K562 (cell line): ENCODE results near the gene PHLDB3. TPM values are rescaled to one million over a fixed set of nuclear protein-coding genes. Genes with fewer than 3 reads are reported as not detected.

Experiments used
- ATF7 ChIP-seq: fragments of 450-650 bp; IDR thresholded peaks from 2 replicates; pipeline ENCODE4 v1.7.1; 2014; ENCODE audit warnings: mild to moderate bottlenecking, moderate library complexity
- CC2D1A ChIP-seq: fragments of 450-650 bp; IDR thresholded peaks from 2 replicates; pipeline ENCODE4 v1.6.1; 2017; ENCODE audit warnings: mild to moderate bottlenecking
- CEBPB ChIP-seq: fragments of 450-650 bp; IDR thresholded peaks from 2 replicates; pipeline ENCODE4 v1.6.1; 2016; ENCODE audit warnings: missing genetic modification characterization, missing compliant biosample characterization
- CEBPG ChIP-seq, 3 experiments: fragments of 200-800 bp in 1 of 3; sonication (Bioruptor generic) in 1 of 3; sonication (generic) in 1 of 3; formaldehyde crosslinking in 1 of 3; IDR thresholded peaks in 2 of 3; conservative IDR thresholded peaks in 1 of 3; 2 replicates each; pipeline versions ENCODE4 v1.6.1 to v1.8.0; 2016 to 2022; ENCODE audit warnings: missing compliant biosample characterization in 2 of 3, missing genetic modification characterization in 2 of 3, mild to moderate bottlenecking in 1 of 3, missing genetic modification reagents in 1 of 3
- CTBP1 ChIP-seq: fragments of 450-650 bp; IDR thresholded peaks from 2 replicates; pipeline ENCODE4 v1.6.1; 2016; ENCODE audit warnings: borderline replicate concordance
- ELF1 ChIP-seq: fragments of 200-800 bp; sonication (Bioruptor generic); IDR thresholded peaks from 2 replicates; pipeline ENCODE4 v1.6.1; 2016; ENCODE audit warnings: missing genetic modification characterization, missing compliant biosample characterization
- ETS2 ChIP-seq: IDR thresholded peaks from 2 replicates; pipeline ENCODE4 v1.6.1; 2016; ENCODE audit warnings: borderline replicate concordance, missing genetic modification characterization, mild to moderate bottlenecking, moderate library complexity, missing compliant biosample characterization; ENCODE audit not compliant: poor library complexity, severe bottlenecking
- FOXJ3 ChIP-seq: sonication (generic); formaldehyde crosslinking; IDR thresholded peaks from 2 replicates; pipeline ENCODE4 v1.4.0; 2020; ENCODE audit warnings: mild to moderate bottlenecking, missing genetic modification reagents
- HDAC2 ChIP-seq: fragments of 450-650 bp; IDR thresholded peaks from 2 replicates; pipeline ENCODE4 v1.6.1; 2016; ENCODE audit warnings: mild to moderate bottlenecking
- HNRNPH1 ChIP-seq: fragments of 200-400 bp; formaldehyde crosslinking; optimal IDR thresholded peaks from 2 replicates; pipeline ENCODE3; 2017; ENCODE audit warnings: low read depth, mild to moderate bottlenecking, low read length, moderate library complexity
- ILF3 ChIP-seq: fragments of 450-650 bp; IDR thresholded peaks from 2 replicates; pipeline ENCODE4 v1.6.1; 2018; ENCODE audit warnings: antibody characterized with exemption, mild to moderate bottlenecking, moderate library complexity, borderline replicate concordance
- JUND ChIP-seq, 2 experiments: IDR thresholded peaks; 2 replicates in 1 of 2; 3 replicates in 1 of 2; pipeline ENCODE4 v1.6.1; 2011; ENCODE audit warnings: borderline replicate concordance in 2 of 2, low read depth in 2 of 2, low read length in 2 of 2, improper control_type of control experiment in 1 of 2, missing biosample characterization in 1 of 2, missing genetic modification characterization in 1 of 2, missing genetic modification reagents in 1 of 2
- L3MBTL2 ChIP-seq: fragments of 450-650 bp; IDR thresholded peaks from 2 replicates; pipeline ENCODE4 v1.6.1; 2016; ENCODE audit warnings: mild to moderate bottlenecking, moderate library complexity
- MAFK ChIP-seq: IDR thresholded peaks from 2 replicates; pipeline ENCODE4 v1.6.1; 2011; ENCODE audit warnings: low read length, improper control_type of control experiment
- MEF2D ChIP-seq: conservative IDR thresholded peaks from 2 replicates; pipeline ENCODE4 v1.6.1; 2016; ENCODE audit warnings: low read depth, missing genetic modification characterization, missing compliant biosample characterization
- SIN3B ChIP-seq: fragments of 450-650 bp; IDR thresholded peaks from 2 replicates; pipeline ENCODE4 v1.6.1; 2017; ENCODE audit warnings: low read depth, mild to moderate bottlenecking, moderate library complexity
- SNIP1 ChIP-seq: fragments of 450-650 bp; IDR thresholded peaks from 2 replicates; pipeline ENCODE4 v1.7.1; 2017; ENCODE audit warnings: low read depth, mild to moderate bottlenecking
- ZNF75A ChIP-seq: fragments of 450-650 bp; formaldehyde crosslinking; IDR thresholded peaks from 2 replicates; pipeline ENCODE4 v1.4.0; 2020; ENCODE audit warnings: mild to moderate bottlenecking
- polyA plus RNA-seq, 8 experiments: library from polyadenylated mRNA; depleted of rRNA in 4 of 8; stranded (reverse) in 5 of 8; unstranded in 3 of 8; fragments of >200 nt; fragmentation: Nextera tagmentation in 2 of 8; fragmentation: Illumina TruSeq in 1 of 8; extraction: Ambion mirVana in 2 of 8; extraction: Trizol in 1 of 8; gene quantifications; 2 replicates each; pipeline versions ENCODE4 v1.2.1 to v1.2.3, GENCODE V29; 2011 to 2014; ENCODE audit warnings: inconsistent platforms in 1 of 8, missing spikeins in 1 of 8
- total RNA-seq, 7 experiments: library from RNA; depleted of rRNA in 6 of 7; stranded (reverse); fragments of >200 nt in 6 of 7; fragmentation: Illumina TruSeq in 2 of 7; extraction: Trizol in 2 of 7; gene quantifications; 2 replicates each; pipeline versions ENCODE4 v1.2.1 to v1.2.3, GENCODE V29; 2011 to 2021; ENCODE audit warnings: low replicate concordance in 1 of 7
- TF ChIP-seq, protein P1 (sequence below): fragments of 450-650 bp; formaldehyde crosslinking; IDR thresholded peaks from 2 replicates; pipeline ENCODE4 v1.4.0; 2020; ENCODE audit warnings: mild to moderate bottlenecking, moderate library complexity
- TF ChIP-seq, protein P2 (sequence below): fragments of 250-450 bp; sonication (Bioruptor Pico); IDR thresholded peaks from 2 replicates; pipeline ENCODE4 v1.5.0; 2021
- TF ChIP-seq, protein P3 (sequence below): fragments of 200-400 bp; formaldehyde crosslinking; IDR thresholded peaks from 2 replicates; pipeline ENCODE4 v1.6.1; 2017; ENCODE audit warnings: mild to moderate bottlenecking, low read depth, low read length, moderate library complexity
- TF ChIP-seq, protein P4 (sequence below): fragments of 450-650 bp; formaldehyde crosslinking; IDR thresholded peaks from 2 replicates; pipeline ENCODE4 v1.4.0; 2022; ENCODE audit warnings: missing genetic modification characterization

Gene PHLDB3
- total and polyA plus RNA-seq, 9 of the 15 experiments (the other 6 are each of a cell fraction or from before 2014, with no cell fraction given): 0.04 to 23.5 (median 3.9) TPM

DNA sequence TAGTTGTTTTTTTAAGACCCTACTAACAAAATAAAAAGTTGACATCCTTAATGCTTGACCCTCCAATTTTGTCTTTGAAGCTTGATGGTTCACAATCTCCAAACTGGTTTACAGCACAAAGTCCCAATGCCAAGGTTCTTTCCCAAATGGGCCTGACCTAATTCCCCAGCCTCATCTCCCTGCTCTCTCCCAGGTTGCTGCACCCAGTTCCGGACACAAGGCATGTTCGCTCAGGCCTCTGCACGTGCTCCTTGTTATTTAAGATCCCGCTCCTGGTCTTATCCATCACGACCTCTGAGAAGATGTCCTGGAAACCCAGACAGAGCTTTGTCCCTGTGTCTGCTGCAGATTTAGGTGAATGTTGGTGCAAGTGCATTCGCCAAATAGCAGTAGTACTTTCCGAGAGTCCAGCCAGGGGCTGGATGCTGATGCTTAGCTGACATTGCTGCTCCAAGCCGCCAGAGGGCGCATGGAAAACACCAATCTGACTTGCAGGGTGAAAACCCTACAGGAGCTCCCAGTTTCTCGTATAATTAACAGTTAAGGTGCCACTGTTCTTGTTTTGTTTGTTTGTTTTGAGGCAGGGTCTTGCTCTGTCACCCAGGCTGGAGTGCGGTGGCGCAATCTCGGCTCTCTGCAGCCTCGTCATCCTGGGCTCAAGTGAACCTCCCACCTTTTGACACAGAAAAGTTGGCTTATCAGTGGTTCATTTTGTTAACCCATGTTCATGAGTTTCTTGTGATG, 57.6 kb downstream of the PHLDB3 start (continued):
- TF ChIP-seq, protein P1, sequence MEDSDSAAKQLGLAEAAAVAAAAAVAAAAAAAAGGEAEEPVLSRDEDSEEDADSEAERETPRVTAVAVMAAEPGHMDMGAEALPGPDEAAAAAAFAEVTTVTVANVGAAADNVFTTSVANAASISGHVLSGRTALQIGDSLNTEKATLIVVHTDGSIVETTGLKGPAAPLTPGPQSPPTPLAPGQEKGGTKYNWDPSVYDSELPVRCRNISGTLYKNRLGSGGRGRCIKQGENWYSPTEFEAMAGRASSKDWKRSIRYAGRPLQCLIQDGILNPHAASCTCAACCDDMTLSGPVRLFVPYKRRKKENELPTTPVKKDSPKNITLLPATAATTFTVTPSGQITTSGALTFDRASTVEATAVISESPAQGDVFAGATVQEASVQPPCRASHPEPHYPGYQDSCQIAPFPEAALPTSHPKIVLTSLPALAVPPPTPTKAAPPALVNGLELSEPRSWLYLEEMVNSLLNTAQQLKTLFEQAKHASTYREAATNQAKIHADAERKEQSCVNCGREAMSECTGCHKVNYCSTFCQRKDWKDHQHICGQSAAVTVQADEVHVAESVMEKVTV: peak; percentile 82
- TF ChIP-seq JUND (IDR thresholded peaks at IDR 0.05; ENCODE audit: borderline replicate concordance, low read depth, low read length) (peak; percentile 14; the same call in 1 of the 2 replicates), JUND (tag; IDR thresholded peaks at IDR 0.05; ENCODE audit: borderline replicate concordance, low read depth, low read length) (no peak), ZNF75A (CRISPR knock-in tag) (no peak), CEBPG (CRISPR knock-in tag; IDR thresholded peaks at IDR 0.05) (no peak), CEBPG (tag; conservative IDR thresholded peaks at IDR 0.05 in 1 of 2, IDR thresholded peaks at IDR 0.05 in 1 of 2) (peak in 1 of 2 experiments; percentile 27; a peak in 1 of 4 replicates), FOXJ3 (CRISPR knock-in tag) (no peak), L3MBTL2 (0 out of 2 replicates have a peak, but pooled peaks have one; percentile 17), MAFK (peak; percentile 27; the same call in 1 of the 2 replicates), MEF2D (no peak), SNIP1 (no peak), ETS2 (tag) (no peak), ATF7 (0 out of 2 replicates have a peak, but pooled peaks have one; percentile 26), HDAC2 (no peak), HNRNPH1 (no peak), CTBP1 (0 out of 2 replicates have a peak, but pooled peaks have one; percentile 36), CEBPB (tag) (peak; percentile 54), ELF1 (tag) (no peak), SIN3B (no peak), ILF3 (no peak), CC2D1A (peak; percentile 85)
- TF ChIP-seq, protein P2, sequence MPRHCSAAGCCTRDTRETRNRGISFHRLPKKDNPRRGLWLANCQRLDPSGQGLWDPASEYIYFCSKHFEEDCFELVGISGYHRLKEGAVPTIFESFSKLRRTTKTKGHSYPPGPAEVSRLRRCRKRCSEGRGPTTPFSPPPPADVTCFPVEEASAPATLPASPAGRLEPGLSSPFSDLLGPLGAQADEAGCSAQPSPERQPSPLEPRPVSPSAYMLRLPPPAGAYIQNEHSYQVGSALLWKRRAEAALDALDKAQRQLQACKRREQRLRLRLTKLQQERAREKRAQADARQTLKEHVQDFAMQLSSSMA (CRISPR knock-in tag): no peak
- TF ChIP-seq, protein P3, sequence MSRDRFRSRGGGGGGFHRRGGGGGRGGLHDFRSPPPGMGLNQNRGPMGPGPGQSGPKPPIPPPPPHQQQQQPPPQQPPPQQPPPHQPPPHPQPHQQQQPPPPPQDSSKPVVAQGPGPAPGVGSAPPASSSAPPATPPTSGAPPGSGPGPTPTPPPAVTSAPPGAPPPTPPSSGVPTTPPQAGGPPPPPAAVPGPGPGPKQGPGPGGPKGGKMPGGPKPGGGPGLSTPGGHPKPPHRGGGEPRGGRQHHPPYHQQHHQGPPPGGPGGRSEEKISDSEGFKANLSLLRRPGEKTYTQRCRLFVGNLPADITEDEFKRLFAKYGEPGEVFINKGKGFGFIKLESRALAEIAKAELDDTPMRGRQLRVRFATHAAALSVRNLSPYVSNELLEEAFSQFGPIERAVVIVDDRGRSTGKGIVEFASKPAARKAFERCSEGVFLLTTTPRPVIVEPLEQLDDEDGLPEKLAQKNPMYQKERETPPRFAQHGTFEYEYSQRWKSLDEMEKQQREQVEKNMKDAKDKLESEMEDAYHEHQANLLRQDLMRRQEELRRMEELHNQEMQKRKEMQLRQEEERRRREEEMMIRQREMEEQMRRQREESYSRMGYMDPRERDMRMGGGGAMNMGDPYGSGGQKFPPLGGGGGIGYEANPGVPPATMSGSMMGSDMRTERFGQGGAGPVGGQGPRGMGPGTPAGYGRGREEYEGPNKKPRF: no peak
- TF ChIP-seq, protein P4, sequence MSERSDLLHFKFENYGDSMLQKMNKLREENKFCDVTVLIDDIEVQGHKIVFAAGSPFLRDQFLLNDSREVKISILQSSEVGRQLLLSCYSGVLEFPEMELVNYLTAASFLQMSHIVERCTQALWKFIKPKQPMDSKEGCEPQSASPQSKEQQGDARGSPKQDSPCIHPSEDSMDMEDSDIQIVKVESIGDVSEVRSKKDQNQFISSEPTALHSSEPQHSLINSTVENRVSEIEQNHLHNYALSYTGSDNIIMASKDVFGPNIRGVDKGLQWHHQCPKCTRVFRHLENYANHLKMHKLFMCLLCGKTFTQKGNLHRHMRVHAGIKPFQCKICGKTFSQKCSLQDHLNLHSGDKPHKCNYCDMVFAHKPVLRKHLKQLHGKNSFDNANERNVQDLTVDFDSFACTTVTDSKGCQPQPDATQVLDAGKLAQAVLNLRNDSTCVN: no peak
